Lower leg skin (tissue), 4 donors: ENCODE measurements around the gene NCAPG. TPM values are rescaled to one million over a fixed set of nuclear protein-coding genes. Genes with fewer than 3 reads are reported as not detected.

ENCODE experiments used
- DNase-seq, 2 donors: peaks; one replicate each; pipeline ENCODE4 v3.0.0-alpha.2; 2019; ENCODE audit warnings: low spot score in 2 of 2
- H3K4me3 ChIP-seq: fragments of 200-600 bp; sonication (generic); 2 replicates; pipeline ENCODE4 v1.5.1; 2017; ENCODE audit warnings: mild to moderate bottlenecking, low read depth; ENCODE audit not compliant: poor library complexity, severe bottlenecking
- CTCF ChIP-seq, 3 donors: fragments of 450-650 bp; IDR thresholded peaks; one replicate each; pipeline ENCODE4 v1.5.1; 2016; ENCODE audit warnings: antibody characterized with exemption in 3 of 3, mild to moderate bottlenecking in 3 of 3, moderate library complexity in 2 of 3
- POLR2A ChIP-seq, 2 donors: fragments of 450-650 bp; IDR thresholded peaks; one replicate each; pipeline ENCODE4 v1.6.1; 2016 to 2017; ENCODE audit warnings: antibody characterized with exemption in 2 of 2, mild to moderate bottlenecking in 1 of 2, moderate library complexity in 1 of 2
- WGBS, 2 donors: methylation state at CpG; one replicate each; pipeline ENCODE4 v1.1.5; 2018; 5-methylcytosine and 5-hydroxymethylcytosine counted together
- intact Hi-C: fragments of 100-400 bp; cut with DNase I; formaldehyde crosslinking; loops from one replicate; pipeline ENCODE4 v1.15.0; 2023; ENCODE audit warnings: low total_unique reads
- total RNA-seq, 4 donors: library from RNA; depleted of rRNA; stranded (reverse); fragments of >200 nt; gene quantifications; one replicate each; pipeline ENCODE4 v1.1.0, GENCODE V29; 2016

NCAPG gene
- total RNA-seq, 4 donors from 2014 or later, result 0.34 to 5.3 (median 1.8) TPM

GRCh38 chr4:17867276-17867675 lies 56.5 kb downstream of the NCAPG start:
- TF ChIP-seq CTCF (IDR thresholded peaks at IDR 0.05) (no peak), POLR2A (IDR thresholded peaks at IDR 0.05) (no peak)
- no peak overlapping the region for H3K4me3 ChIP-seq
- DNase-seq, result no peak
- intact Hi-C loops, result no loop called here
- 77 to 79% methylated on average over 3 of the region's 3 CpGs for WGBS, 2 donors

- intact Hi-C loops, result no loop called here
- no peak for DNase-seq
- no peak overlapping the region for H3K4me3 ChIP-seq
These were observed 58.5 kb downstream of the NCAPG start for GRCh38 chr4:17869327-17869726.

GRCh38 chr4:17875402-17876070 lies 64.8 kb downstream of the NCAPG start:
- TF ChIP-seq CTCF (IDR thresholded peaks at IDR 0.05), result no peak
- no peak for TF ChIP-seq POLR2A (IDR thresholded peaks at IDR 0.05)
- 96 to 98% methylated on average over 4 of the region's 4 CpGs for WGBS, 2 donors
- DNase-seq, result no peak
- intact Hi-C loops, result no loop called here
- H3K4me3 ChIP-seq, result no peak overlapping the region

More at GRCh38 chr4:17869327-17869726, 58.5 kb downstream of the NCAPG start:
- no peak for TF ChIP-seq POLR2A (IDR thresholded peaks at IDR 0.05)
- no peak for TF ChIP-seq CTCF (IDR thresholded peaks at IDR 0.05)
- 93 to 99% methylated on average over 2 of the region's 2 CpGs for WGBS, 2 donors

- TF ChIP-seq POLR2A (IDR thresholded peaks at IDR 0.05) (no peak), CTCF (IDR thresholded peaks at IDR 0.05) (no peak)
- DNase-seq, result no peak
- intact Hi-C loops, result no loop called here
- 96 to 98% methylated on average over 4 of the region's 4 CpGs for WGBS, 2 donors
- H3K4me3 ChIP-seq, result no peak overlapping the region
These were observed 66.2 kb downstream of the NCAPG start for GRCh38 chr4:17876943-17877342.

GRCh38 chr4:17877661-17878060 lies 66.9 kb downstream of the NCAPG start:
- H3K4me3 ChIP-seq, result no peak overlapping the region
- intact Hi-C loops, result no loop called here
- WGBS, 2 donors, result 80 to 83% methylated on average over 5 of the region's 5 CpGs
- no peak for DNase-seq
- TF ChIP-seq CTCF (IDR thresholded peaks at IDR 0.05) (no peak), POLR2A (IDR thresholded peaks at IDR 0.05) (no peak)

GRCh38 chr4:17884063-17884462 lies 73.3 kb downstream of the NCAPG start:
- WGBS, 2 donors, result 82 to 88% methylated on average over 2 of the region's 2 CpGs
- intact Hi-C loops, result no loop called here
- H3K4me3 ChIP-seq, result no peak overlapping the region
- no peak for DNase-seq
- TF ChIP-seq POLR2A (IDR thresholded peaks at IDR 0.05) (no peak), CTCF (IDR thresholded peaks at IDR 0.05) (no peak)
